K562 (cell line): ENCODE data around the gene THAP5. TPM values are rescaled to one million over a fixed set of nuclear protein-coding genes. Genes with fewer than 3 reads are reported as not detected.

Experiments used
- ATF1 ChIP-seq, 2 experiments: fragments of 450-650 bp in 1 of 2; IDR thresholded peaks; 2 replicates each; pipeline ENCODE4 v1.6.1; 2016; ENCODE audit warnings: missing compliant biosample characterization in 1 of 2, missing genetic modification characterization in 1 of 2
- E2F1 ChIP-seq: sonication (generic); formaldehyde crosslinking; IDR thresholded peaks from 2 replicates; pipeline ENCODE4 v1.8.1; 2023; ENCODE audit warnings: mild to moderate bottlenecking, missing genetic modification reagents, moderate library complexity
- EP300 ChIP-seq: IDR thresholded peaks from 2 replicates; pipeline ENCODE4 v1.6.1; 2012; ENCODE audit warnings: low read length, improper control_type of control experiment
- ESRRA ChIP-seq: fragments of 450-650 bp; IDR thresholded peaks from 2 replicates; pipeline ENCODE4 v1.6.1; 2014; ENCODE audit warnings: low read depth, mild to moderate bottlenecking, moderate library complexity, borderline replicate concordance
- HEY1 ChIP-seq: fragments of 250-450 bp; sonication (Bioruptor Pico); IDR thresholded peaks from 2 replicates; pipeline ENCODE4 v1.5.0; 2020; ENCODE audit warnings: mild to moderate bottlenecking, moderate library complexity, borderline replicate concordance
- NBN ChIP-seq: fragments of 450-650 bp; IDR thresholded peaks from 2 replicates; pipeline ENCODE4 v1.6.1; 2016; ENCODE audit warnings: low read depth, mild to moderate bottlenecking
- NCOA1 ChIP-seq: fragments of 450-650 bp; IDR thresholded peaks from 2 replicates; pipeline ENCODE4 v1.6.1; 2016; ENCODE audit warnings: low read depth
- POU5F1 ChIP-seq: fragments of 150-350 bp; IDR thresholded peaks from 2 replicates; pipeline ENCODE4 v1.6.1; 2014; ENCODE audit warnings: borderline replicate concordance, low read length, low read depth, mild to moderate bottlenecking; ENCODE audit not compliant: partially characterized antibody
- TSHZ1 ChIP-seq: fragments of 250-450 bp; sonication (Bioruptor Pico); IDR thresholded peaks from 2 replicates; pipeline ENCODE4 v1.4.0; 2020; ENCODE audit warnings: mild to moderate bottlenecking, moderate library complexity
- USF2 ChIP-seq: sonication (generic); formaldehyde crosslinking; IDR thresholded peaks from 2 replicates; pipeline ENCODE4 v1.5.0; 2020; ENCODE audit warnings: missing genetic modification reagents
- ZNF175 ChIP-seq: fragments of 200-800 bp; sonication (Bioruptor generic); IDR thresholded peaks from 2 replicates; pipeline ENCODE4 v1.6.1; 2016; ENCODE audit warnings: low read depth, mild to moderate bottlenecking, missing genetic modification characterization, missing compliant biosample characterization
- ZNF280B ChIP-seq: fragments of 250-450 bp; sonication (Bioruptor Pico); IDR thresholded peaks from 2 replicates; pipeline ENCODE4 v1.5.1; 2021; ENCODE audit warnings: mild to moderate bottlenecking
- ZNF592 ChIP-seq: fragments of 450-650 bp; IDR thresholded peaks from 2 replicates; pipeline ENCODE4 v1.6.1; 2017; ENCODE audit warnings: antibody characterized with exemption, mild to moderate bottlenecking
- ZNF717 ChIP-seq: fragments of 250-450 bp; sonication (Bioruptor Pico); IDR thresholded peaks from 2 replicates; pipeline ENCODE4 v1.5.0; 2021
- polyA plus RNA-seq, 8 experiments: library from polyadenylated mRNA; depleted of rRNA in 4 of 8; stranded (reverse) in 5 of 8; unstranded in 3 of 8; fragments of >200 nt; fragmentation: Nextera tagmentation in 2 of 8; fragmentation: Illumina TruSeq in 1 of 8; extraction: Ambion mirVana in 2 of 8; extraction: Trizol in 1 of 8; gene quantifications; 2 replicates each; pipeline versions ENCODE4 v1.2.1 to v1.2.3, GENCODE V29; 2011 to 2014; ENCODE audit warnings: inconsistent platforms in 1 of 8, missing spikeins in 1 of 8
- total RNA-seq, 7 experiments: library from RNA; depleted of rRNA in 6 of 7; stranded (reverse); fragments of >200 nt in 6 of 7; fragmentation: Illumina TruSeq in 2 of 7; extraction: Trizol in 2 of 7; gene quantifications; 2 replicates each; pipeline versions ENCODE4 v1.2.1 to v1.2.3, GENCODE V29; 2011 to 2021; ENCODE audit warnings: low replicate concordance in 1 of 7

THAP5 gene
- total and polyA plus RNA-seq, 9 of the 15 experiments (the other 6 are each of a cell fraction or from before 2014, with no cell fraction given) = 16.5 to 58.1 (median 28.2) TPM

GRCh38 chr7:108569381-108570145 lies at the start of gene THAP5, which contains the start of gene DNAJB9 (continued):
- TF ChIP-seq ZNF592 (peak; percentile 79; the same call in 1 of the 2 replicates), NCOA1 (peak; percentile 56; the same call in 1 of the 2 replicates), ESRRA (peak; percentile 15; the same call in 1 of the 2 replicates), NBN (peak; percentile 69; the same call in 1 of the 2 replicates), ATF1 (CRISPR knock-in tag; IDR thresholded peaks at IDR 0.05) (no peak; the same call in 1 of the 2 replicates), ATF1 (tag; IDR thresholded peaks at IDR 0.05) (peak; percentile 96), HEY1 (CRISPR knock-in tag) (peak; percentile 75; the same call in 1 of the 2 replicates), ZNF175 (CRISPR knock-in tag) (peak; percentile 41; the same call in 1 of the 2 replicates), ZNF717 (CRISPR knock-in tag) (peak; percentile 66; the same call in 1 of the 2 replicates), USF2 (CRISPR knock-in tag) (peak; percentile 100), EP300 (peak; percentile 66), E2F1 (CRISPR knock-in tag) (peak; percentile 96), POU5F1 (peak; percentile 32), TSHZ1 (no peak), ZNF280B (CRISPR knock-in tag) (peak; percentile 31; the same call in 1 of the 2 replicates)
